Left ventricle myocardium inferior (tissue), 1 donor: Measurements from ENCODE around the gene BTK. TPM values are rescaled to one million over a fixed set of nuclear protein-coding genes. Genes with fewer than 3 reads are reported as not detected.
A peak's percentile ranks its signal among the peaks of the same experiment; 100 is the strongest.
"Not testable (repeated sequence)": the region's sequence is repeated elsewhere in the genome, so short reads cannot be mapped to it uniquely, and the experiment has no call there.

ENCODE experiments used
- DNase-seq: peaks from one replicate; pipeline ENCODE4 v3.0.0-alpha.2; 2020
- H3K27ac ChIP-seq: fragments of 200-600 bp; replicated peaks from 2 replicates; pipeline ENCODE4 v1.8.0; 2021
- H3K27me3 ChIP-seq: fragments of 200-600 bp; 2 replicates; pipeline ENCODE4 v1.8.0; 2021; ENCODE audit warnings: low read depth
- H3K36me3 ChIP-seq: fragments of 200-600 bp; 2 replicates; pipeline ENCODE4 v1.8.0; 2021
- H3K4me1 ChIP-seq: fragments of 200-600 bp; 2 replicates; pipeline ENCODE4 v1.8.0; 2021
- H3K4me3 ChIP-seq: fragments of 200-600 bp; 2 replicates; pipeline ENCODE4 v1.8.0; 2021; ENCODE audit warnings: mild to moderate bottlenecking, moderate library complexity
- H3K9me3 ChIP-seq: fragments of 200-600 bp; replicated peaks from 2 replicates; pipeline ENCODE4 v1.8.0; 2021
- intact Hi-C: fragments of 100-400 bp; cut with micrococcal nuclease; formaldehyde crosslinking; loops from one replicate; pipeline ENCODE4 v1.11.0; 2022
- total RNA-seq: library from RNA; stranded (reverse); fragmentation: NEBNext Ultra II Directional; extraction: Animal tissue kit (Norgen Biotek cat#: 25700); gene quantifications from one replicate; pipeline ENCODE4 v1.2.1, GENCODE V29; 2021
- TF ChIP-seq, protein P1 (sequence below): fragments of 200-600 bp; IDR thresholded peaks from 2 replicates; pipeline ENCODE4 v1.8.0; 2021; ENCODE audit warnings: antibody characterized with exemption, mild to moderate bottlenecking, borderline replicate concordance
- donor health status: DM: no; HTN: yes; CAD: no; lungs with severe emphysema.

BTK gene
- total RNA-seq, 1 donor from 2014 or later: 1.3 TPM

- DNase-seq: no peak
- Histone ChIP-seq H3K4me1 (no peaks in the 10 kb centered on the region), H3K4me3 (no peak overlapping the region), H3K27ac (no peak overlapping the region), H3K36me3 (no peaks in the 10 kb centered on the region), H3K9me3 (no peaks in the 10 kb centered on the region), H3K27me3 (no peaks in the 10 kb centered on the region)
- intact Hi-C loops: no loop called here
- TF ChIP-seq, protein P1, sequence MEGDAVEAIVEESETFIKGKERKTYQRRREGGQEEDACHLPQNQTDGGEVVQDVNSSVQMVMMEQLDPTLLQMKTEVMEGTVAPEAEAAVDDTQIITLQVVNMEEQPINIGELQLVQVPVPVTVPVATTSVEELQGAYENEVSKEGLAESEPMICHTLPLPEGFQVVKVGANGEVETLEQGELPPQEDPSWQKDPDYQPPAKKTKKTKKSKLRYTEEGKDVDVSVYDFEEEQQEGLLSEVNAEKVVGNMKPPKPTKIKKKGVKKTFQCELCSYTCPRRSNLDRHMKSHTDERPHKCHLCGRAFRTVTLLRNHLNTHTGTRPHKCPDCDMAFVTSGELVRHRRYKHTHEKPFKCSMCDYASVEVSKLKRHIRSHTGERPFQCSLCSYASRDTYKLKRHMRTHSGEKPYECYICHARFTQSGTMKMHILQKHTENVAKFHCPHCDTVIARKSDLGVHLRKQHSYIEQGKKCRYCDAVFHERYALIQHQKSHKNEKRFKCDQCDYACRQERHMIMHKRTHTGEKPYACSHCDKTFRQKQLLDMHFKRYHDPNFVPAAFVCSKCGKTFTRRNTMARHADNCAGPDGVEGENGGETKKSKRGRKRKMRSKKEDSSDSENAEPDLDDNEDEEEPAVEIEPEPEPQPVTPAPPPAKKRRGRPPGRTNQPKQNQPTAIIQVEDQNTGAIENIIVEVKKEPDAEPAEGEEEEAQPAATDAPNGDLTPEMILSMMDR: no peak
Observed at GRCh38 chrX:101357166-101357795, 28.7 kb downstream of the BTK start.

GRCh38 chrX:101349193-101349562 is 36.8 kb downstream of the BTK start:
- Histone ChIP-seq H3K4me1 (peaks cover 16% of the 10 kb centered on the region), H3K9me3 (no peaks in the 10 kb centered on the region), H3K4me3 (peak overlapping the region; percentile 78), H3K27ac (peak overlapping the region; percentile 92), H3K36me3 (no peaks in the 10 kb centered on the region), H3K27me3 (no peaks in the 10 kb centered on the region)
- TF ChIP-seq, protein P1: no peak
- intact Hi-C loops: no loop called here
- no peak for DNase-seq

GRCh38 chrX:101348452-101349192 is 37.4 kb downstream of the BTK start, which contains the start of gene TIMM8A:
TSS of gene TIMM8A (minus strand) at chrX:101348742. CDS start at chrX:101348664, 78 bp downstream.
- TF ChIP-seq, protein P1: no peak
- intact Hi-C loops: no loop called here
- Histone ChIP-seq H3K4me3 (peak within 1 kb of the TSS; percentile 78), H3K27me3 (no peaks in the 10 kb centered on the region), H3K36me3 (no peaks in the 10 kb centered on the region), H3K9me3 (no peaks in the 10 kb centered on the region), H3K4me1 (peaks cover 16% of the 10 kb centered on the region), H3K27ac (peak within 1 kb of the TSS; percentile 92)
- peak; percentile 79 for DNase-seq

GRCh38 chrX:101347859-101348451 is 38.0 kb downstream of the BTK start:
- Histone ChIP-seq H3K9me3 (no peaks in the 10 kb centered on the region), H3K27ac (peak overlapping the region; percentile 92), H3K4me1 (peaks cover 16% of the 10 kb centered on the region), H3K36me3 (no peaks in the 10 kb centered on the region), H3K27me3 (no peaks in the 10 kb centered on the region), H3K4me3 (peak overlapping the region; percentile 78)
- intact Hi-C loops: no loop called here
- no peak for DNase-seq
- TF ChIP-seq, protein P1: no peak

DNA sequence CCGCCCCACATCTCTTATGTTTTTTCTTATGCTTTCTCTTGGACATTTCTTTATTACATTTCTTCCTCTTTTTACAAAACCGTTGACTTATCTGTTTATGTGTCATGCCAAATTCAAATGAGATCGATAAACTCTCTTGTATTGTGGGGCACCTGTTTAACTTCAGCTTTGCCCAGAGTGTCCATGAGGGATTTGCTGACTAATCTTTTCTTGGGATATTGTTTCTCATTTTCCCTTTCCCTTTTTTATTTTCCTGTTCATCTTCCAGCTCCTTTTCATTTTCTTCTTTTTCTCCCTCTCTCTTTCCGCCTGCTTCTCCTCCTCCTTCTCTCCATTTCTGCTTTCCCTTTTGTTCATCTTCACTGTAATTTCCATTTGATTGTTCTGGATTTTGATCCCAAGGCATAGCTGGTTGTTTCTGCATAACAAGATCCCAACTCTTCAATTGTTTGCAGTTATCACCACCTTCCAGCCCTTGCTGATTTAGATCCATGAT is 48.2 kb downstream of the BTK start:
- no peak overlapping the region for H3K4me3 ChIP-seq
- TF ChIP-seq, protein P1: no peak
- no peaks in the 10 kb centered on the region for H3K4me1 ChIP-seq
- H3K27me3 ChIP-seq: no peaks in the 10 kb centered on the region
- H3K36me3 ChIP-seq: no peaks in the 10 kb centered on the region
- H3K27ac ChIP-seq: no peak overlapping the region
- no peaks in the 10 kb centered on the region for H3K9me3 ChIP-seq
- intact Hi-C loops: no loop called here
- DNase-seq: no peak

- H3K27ac ChIP-seq, H3K27me3 ChIP-seq, H3K36me3 ChIP-seq, H3K9me3 ChIP-seq, H3K4me3 ChIP-seq, H3K4me1 ChIP-seq, intact Hi-C loops, DNase-seq: not testable (repeated sequence)
Observed at GRCh38 chrX:101334310-101334709, 51.7 kb downstream of the BTK start.

DNA sequence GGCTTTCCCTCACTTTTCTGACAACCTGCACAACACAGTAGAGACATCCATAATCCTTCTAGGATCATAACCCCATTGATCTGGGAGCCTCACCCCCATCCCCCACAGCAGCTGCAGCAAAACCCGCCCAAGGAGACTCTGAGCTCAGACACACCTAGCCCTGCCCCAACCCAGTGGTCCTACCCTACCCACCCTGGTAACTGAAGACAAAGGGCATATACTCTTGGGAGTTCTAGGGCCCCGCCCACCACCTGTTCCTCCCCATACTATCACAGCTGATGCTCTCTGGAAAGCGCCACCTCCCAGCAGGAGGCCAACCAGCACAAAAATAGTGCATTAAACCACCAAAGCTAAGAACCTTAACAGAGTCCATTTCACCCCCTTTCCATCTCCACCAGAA is 59.4 kb downstream of the BTK start:
- H3K9me3 ChIP-seq, H3K27ac ChIP-seq, DNase-seq, H3K4me3 ChIP-seq, intact Hi-C loops, H3K36me3 ChIP-seq, H3K4me1 ChIP-seq, H3K27me3 ChIP-seq: not testable (repeated sequence)
